Right lobe of liver (tissue), 6 donors: ENCODE results near the gene CD79B. TPM values are rescaled to one million over a fixed set of nuclear protein-coding genes. Genes with fewer than 3 reads are reported as not detected.
"Not testable (repeated sequence)": the region's sequence is repeated elsewhere in the genome, so short reads cannot be mapped to it uniquely, and the experiment has no call there.

Experiments
- ATAC-seq, 4 donors: fragments of 200-7000 bp; cut with Tn5 transposase; one replicate each; pipeline ENCODE4 v1.9.1; 2020; ENCODE audit warnings: mild to moderate bottlenecking in 4 of 4, moderate library complexity in 4 of 4
- DNase-seq, 3 donors: peaks; one replicate each; pipeline ENCODE4 v3.0.0-alpha.2; 2020
- H3K27ac ChIP-seq, 3 donors: fragments of 200-600 bp; one replicate each; pipeline ENCODE4 v1.8.0; 2022
- H3K27me3 ChIP-seq, 2 donors: fragments of 200-600 bp; one replicate each; pipeline ENCODE4 v1.8.0; 2022
- H3K36me3 ChIP-seq, 4 donors: fragments of 200-600 bp; sonication (generic) in 1 of 4; one replicate each; pipeline versions ENCODE4 v1.5.1 to v1.8.0; 2017 to 2022; ENCODE audit warnings: control low read depth in 1 of 4
- H3K4me1 ChIP-seq, 4 donors: fragments of 200-600 bp; sonication (generic) in 1 of 4; one replicate each; pipeline versions ENCODE4 v1.5.1 to v1.8.0; 2017 to 2022; ENCODE audit warnings: control low read depth in 1 of 4
- H3K4me3 ChIP-seq, 3 donors: fragments of 200-600 bp; one replicate each; pipeline ENCODE4 v1.8.0; 2022
- H3K9me3 ChIP-seq, 4 donors: fragments of 200-600 bp; sonication (generic) in 1 of 4; one replicate each; pipeline versions ENCODE4 v1.5.1 to v1.8.0; 2017 to 2022; ENCODE audit warnings: control low read depth in 1 of 4
- POLR2A ChIP-seq: fragments of 450-650 bp; IDR thresholded peaks from one replicate; pipeline ENCODE4 v1.6.1; 2017; ENCODE audit warnings: antibody characterized with exemption, mild to moderate bottlenecking
- WGBS: methylation state at CpG from one replicate; pipeline ENCODE4 v1.1.6; 2018; ENCODE audit warnings: low coverage, low lambda C conversion rate; ENCODE audit not compliant: insufficient coverage; ENCODE audit errors: missing lambda C conversion rate; 5-methylcytosine and 5-hydroxymethylcytosine counted together
- intact Hi-C, 2 donors: fragments of 100-400 bp; cut with DNase I; formaldehyde crosslinking; loops; one replicate each; pipeline versions ENCODE4 v1.11.2 to v1.14.1; 2022
- total RNA-seq, 6 experiments: library from RNA; depleted of rRNA in 2 of 6; stranded (reverse); fragments of >200 nt in 2 of 6; fragmentation: NEBNext Ultra II Directional in 3 of 6; extraction: Animal tissue kit (Norgen Biotek cat#: 25700) in 3 of 6; gene quantifications; one replicate each; pipeline versions ENCODE4 v1.1.0 to v1.2.4, GENCODE V29; 2016 to 2023
- TF ChIP-seq, protein P1 (sequence below), 4 donors: fragments of 200-600 bp in 3 of 4; fragments of 450-650 bp in 1 of 4; IDR thresholded peaks; one replicate each; pipeline versions ENCODE4 v1.5.1 to v1.8.0; 2016 to 2022; ENCODE audit warnings: antibody characterized with exemption in 4 of 4, mild to moderate bottlenecking in 2 of 4
- donor health status: DM: no; HTN: yes; CAD: no.
- donor health status: DM: no; HTN: no; CAD: no.
- donor health status: DM: no; HTN: no; CAD: no.
- donor health status: DM: no; HTN: yes; CAD: no.
- donor health status: DM: no; HTN: yes; CAD: no.

The CD79B gene
- total RNA-seq, 6 experiments from 2014 or later: 0.62 to 2.2 (median 0.92) TPM

DNA sequence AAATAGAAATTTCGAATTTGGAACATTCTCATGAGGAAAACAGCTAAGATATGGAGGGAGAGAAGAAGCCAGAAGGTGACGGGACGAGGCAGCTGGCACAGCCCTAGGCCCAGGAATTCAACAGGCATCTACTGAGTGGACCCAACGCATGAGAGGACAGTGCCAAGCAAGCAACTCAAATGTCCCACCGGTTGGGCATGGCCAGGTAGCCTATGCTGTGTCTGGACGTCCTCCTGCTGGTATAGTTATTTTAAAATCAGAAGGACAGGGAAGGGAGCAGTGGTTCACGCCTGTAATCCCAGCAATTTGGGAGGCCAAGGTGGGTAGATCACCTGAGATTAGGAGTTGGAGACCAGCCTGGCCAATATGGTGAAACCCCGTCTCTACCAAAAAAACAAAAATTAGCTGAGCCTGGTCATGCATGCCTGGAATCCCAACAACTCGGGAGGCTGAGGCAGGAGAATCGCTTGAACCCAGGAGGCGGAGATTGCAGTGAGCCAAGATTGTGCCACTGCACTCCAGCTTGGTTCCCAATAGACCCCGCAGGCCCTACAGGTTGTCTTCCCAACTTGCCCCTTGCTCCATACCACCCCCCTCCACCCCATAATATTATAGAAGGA lies 15.5 kb downstream of the CD79B start:
- 63% methylated on average over 4 of the region's 12 CpGs for WGBS
- ATAC-seq (no peak), DNase-seq (no peak)
- no peak for TF ChIP-seq POLR2A
- TF ChIP-seq, protein P1, sequence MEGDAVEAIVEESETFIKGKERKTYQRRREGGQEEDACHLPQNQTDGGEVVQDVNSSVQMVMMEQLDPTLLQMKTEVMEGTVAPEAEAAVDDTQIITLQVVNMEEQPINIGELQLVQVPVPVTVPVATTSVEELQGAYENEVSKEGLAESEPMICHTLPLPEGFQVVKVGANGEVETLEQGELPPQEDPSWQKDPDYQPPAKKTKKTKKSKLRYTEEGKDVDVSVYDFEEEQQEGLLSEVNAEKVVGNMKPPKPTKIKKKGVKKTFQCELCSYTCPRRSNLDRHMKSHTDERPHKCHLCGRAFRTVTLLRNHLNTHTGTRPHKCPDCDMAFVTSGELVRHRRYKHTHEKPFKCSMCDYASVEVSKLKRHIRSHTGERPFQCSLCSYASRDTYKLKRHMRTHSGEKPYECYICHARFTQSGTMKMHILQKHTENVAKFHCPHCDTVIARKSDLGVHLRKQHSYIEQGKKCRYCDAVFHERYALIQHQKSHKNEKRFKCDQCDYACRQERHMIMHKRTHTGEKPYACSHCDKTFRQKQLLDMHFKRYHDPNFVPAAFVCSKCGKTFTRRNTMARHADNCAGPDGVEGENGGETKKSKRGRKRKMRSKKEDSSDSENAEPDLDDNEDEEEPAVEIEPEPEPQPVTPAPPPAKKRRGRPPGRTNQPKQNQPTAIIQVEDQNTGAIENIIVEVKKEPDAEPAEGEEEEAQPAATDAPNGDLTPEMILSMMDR (IDR thresholded peaks at IDR 0.05): no peak
- no peaks in the 10 kb centered on the region for H3K36me3 ChIP-seq
- no peaks in the 10 kb centered on the region for H3K27me3 ChIP-seq
- H3K27ac ChIP-seq: no peak overlapping the region
- no peak overlapping the region for H3K4me3 ChIP-seq
- no peaks in the 10 kb centered on the region for H3K4me1 ChIP-seq
- intact Hi-C loops: loop anchor here in 1 of 2 donors (10.0 kb wide), 1 partner anchor 218 kb away; the partner anchor contains the start of gene ERN1
- H3K9me3 ChIP-seq: no peaks in the 10 kb centered on the region

DNA sequence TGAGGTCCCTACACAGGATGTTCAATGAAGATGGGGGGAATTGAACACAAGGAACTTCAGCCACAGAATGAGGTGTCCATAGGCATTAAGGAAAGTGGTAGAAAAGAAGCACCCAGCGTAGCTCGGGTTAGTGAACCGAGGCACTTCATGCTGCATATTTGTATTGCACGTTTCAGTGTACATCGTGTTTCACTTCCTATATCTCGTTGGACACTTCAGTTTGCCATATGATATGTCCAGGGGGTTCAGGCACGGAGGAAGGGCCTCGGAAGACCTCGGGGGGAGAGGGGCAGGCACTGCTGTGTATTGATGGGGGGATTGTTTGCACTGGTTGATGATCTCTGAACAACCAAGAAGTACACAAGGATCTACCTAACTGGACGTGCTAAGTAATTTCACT lies 16.4 kb downstream of the CD79B start:
- not testable (repeated sequence) for H3K27me3 ChIP-seq, H3K4me1 ChIP-seq, DNase-seq, H3K27ac ChIP-seq, H3K4me3 ChIP-seq, H3K36me3 ChIP-seq, ATAC-seq, H3K9me3 ChIP-seq
- intact Hi-C loops: loop anchor here in 1 of 2 donors (10.0 kb wide), 1 partner anchor 219 kb away; the partner anchor contains the start of gene ERN1
- whole genome bisulfite sequencing: 53% methylated on average over 3 of the region's 10 CpGs

DNA sequence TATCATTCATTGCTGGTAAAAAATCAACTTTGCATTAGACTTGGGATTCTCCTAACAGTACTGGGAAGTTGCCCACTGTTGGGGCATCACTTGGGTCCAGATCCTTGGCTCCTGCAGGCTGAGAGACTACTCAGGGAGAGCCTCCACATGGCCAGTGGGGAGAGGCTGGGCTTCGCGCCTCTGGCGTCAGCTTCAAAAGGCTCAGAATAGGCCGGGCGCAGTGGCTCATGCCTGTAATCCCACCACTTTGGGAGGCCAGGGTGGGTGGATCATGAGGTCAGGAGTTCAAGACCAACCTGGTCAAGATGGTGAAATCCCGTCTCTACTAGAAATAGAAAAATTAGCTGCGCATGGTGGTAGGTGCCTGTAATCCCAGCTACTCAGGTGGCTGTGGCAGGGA lies 17.7 kb downstream of the CD79B start:
- intact Hi-C loops: loop anchor here in 1 of 2 donors (5.0 to 10.0 kb wide), 2 partner anchors 113 to 220 kb away; partner anchors contain the start of gene ERN1
- Histone ChIP-seq H3K27ac (no peak overlapping the region), H3K27me3 (no peaks in the 10 kb centered on the region), H3K9me3 (no peaks in the 10 kb centered on the region), H3K4me3 (no peak overlapping the region), H3K4me1 (no peaks in the 10 kb centered on the region), H3K36me3 (no peaks in the 10 kb centered on the region)
- DNase-seq (no peak), ATAC-seq (no peak)
- TF ChIP-seq POLR2A: no peak
- TF ChIP-seq, protein P1 (IDR thresholded peaks at IDR 0.05): no peak
- 97% methylated on average over 7 of the region's 7 CpGs for WGBS

DNA sequence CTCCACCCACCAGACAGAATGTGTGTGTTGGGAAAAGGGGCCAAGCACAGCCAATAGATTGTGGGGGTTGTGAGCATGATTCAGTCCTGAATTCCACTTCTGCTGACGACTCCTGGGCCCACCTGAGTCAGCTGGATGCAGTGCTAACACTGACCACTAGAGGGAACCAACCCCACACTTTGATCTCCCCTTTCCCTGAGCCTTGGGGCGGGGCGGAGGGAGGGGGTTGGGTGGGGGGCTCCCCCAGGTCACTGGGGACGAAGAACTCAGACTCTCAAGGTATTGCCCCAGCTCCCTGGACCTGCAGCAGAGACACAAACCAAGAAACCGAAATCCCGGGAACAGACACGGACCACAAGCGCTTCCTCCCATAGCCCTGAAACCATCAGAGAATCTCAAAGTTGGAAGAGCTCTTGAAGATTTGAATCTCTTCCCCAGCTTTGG lies 20.5 kb downstream of the CD79B start:
- no peak overlapping the region for H3K27ac ChIP-seq
- 0% methylated on average over 1 of the region's 8 CpGs for WGBS
- H3K4me1 ChIP-seq: no peaks in the 10 kb centered on the region
- TF ChIP-seq POLR2A: no peak
- TF ChIP-seq, protein P1 (IDR thresholded peaks at IDR 0.05): peak; percentile 54 to 79 (median 77)
- intact Hi-C loops: loop anchor here in 1 of 2 donors (5.0 to 10.0 kb wide), 2 partner anchors 116 to 223 kb away; partner anchors contain the start of gene ERN1
- no peaks in the 10 kb centered on the region for H3K36me3 ChIP-seq
- ATAC-seq (peak; percentile 72 to 87 (median 81)), DNase-seq (peak in 1 of 3 donors; percentile 48)
- H3K4me3 ChIP-seq: no peak overlapping the region
- H3K27me3 ChIP-seq: no peaks in the 10 kb centered on the region
- H3K9me3 ChIP-seq: no peaks in the 10 kb centered on the region

DNA sequence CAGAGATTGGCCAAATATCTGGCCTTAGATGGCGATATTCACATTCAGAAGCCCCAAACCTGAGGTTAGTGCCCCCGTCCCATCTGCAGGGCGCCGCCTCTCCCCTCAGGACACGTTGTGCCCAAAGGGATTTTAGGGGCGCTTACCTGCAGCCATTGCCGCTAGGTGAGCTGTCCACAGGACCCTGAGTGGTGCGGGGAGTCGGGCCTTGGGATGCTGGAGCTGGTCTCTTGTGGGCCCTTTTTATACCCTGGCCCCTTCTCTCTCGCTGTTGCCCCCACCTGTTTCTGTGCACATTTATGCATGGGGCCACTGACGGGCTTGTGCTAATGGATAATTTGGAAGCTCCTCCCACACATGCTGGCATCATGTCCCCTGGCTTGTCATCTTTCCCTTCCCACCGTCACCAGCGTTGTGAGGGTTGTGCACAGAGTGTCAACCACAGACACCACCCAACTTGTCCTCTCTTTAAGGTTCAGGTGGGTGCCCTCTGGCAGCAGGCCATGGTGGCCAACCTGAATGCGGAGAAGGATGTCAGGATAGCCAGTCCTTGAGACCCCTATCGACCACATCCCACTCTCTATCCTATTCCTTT lies 21.0 kb downstream of the CD79B start, which contains the start of gene CSHL1:
CSHL1 (minus strand) TSS at position 218 of the 595 bp plus-strand sequence; CDS start at position 156, 62 bp downstream.
- Histone ChIP-seq H3K4me3 (no peak within 1 kb of the TSS), H3K27ac (no peak within 1 kb of the TSS), H3K4me1 (no peaks in the 10 kb centered on the region), H3K36me3 (no peaks in the 10 kb centered on the region), H3K27me3 (no peaks in the 10 kb centered on the region), H3K9me3 (no peaks in the 10 kb centered on the region)
- DNase-seq: no peak
- intact Hi-C loops: loop anchor here in 1 of 2 donors (5.0 to 10.0 kb wide), 2 partner anchors 116 to 224 kb away; partner anchors contain the start of gene ERN1
- WGBS: 22% methylated on average over 3 of the region's 15 CpGs
- no peak for ATAC-seq
- TF ChIP-seq, protein P1 (IDR thresholded peaks at IDR 0.05): no peak
- TF ChIP-seq POLR2A: no peak
